ENCODE data around the gene SEC16A.

DNA sequence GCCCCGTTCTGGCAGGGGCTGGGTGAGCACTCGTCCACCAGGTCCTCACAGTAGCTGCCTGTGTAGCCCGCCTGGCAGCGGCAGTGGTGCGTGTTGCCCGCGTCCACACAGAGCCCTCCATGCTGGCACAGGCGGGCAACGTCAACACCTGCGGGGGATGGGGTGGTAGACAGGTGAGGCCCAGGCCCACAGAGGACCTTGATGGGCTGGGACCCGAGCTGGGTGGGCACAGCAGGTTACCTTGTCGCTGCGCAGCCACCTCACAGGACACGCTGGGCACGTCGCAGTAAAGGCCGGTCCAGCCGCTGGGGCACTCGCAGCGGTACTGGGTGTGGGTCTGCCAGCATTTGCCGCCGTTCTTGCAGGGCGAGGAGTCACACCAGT, 25.1 kb upstream of the SEC16A start:
- TF ChIP-seq EZH2 (optimal IDR thresholded peaks at IDR 0.05; ENCODE audit: low read depth, low read length) (no peak), CTCF (IDR thresholded peaks at IDR 0.05; ENCODE audit: low read length) (no peak), EZH2phosphoT487 (IDR thresholded peaks at IDR 0.05; ENCODE audit: low read length) (no peak)
